B cell (primary cell): Measurements from ENCODE around the gene VWCE. TPM values are rescaled to one million over a fixed set of nuclear protein-coding genes. Genes with fewer than 3 reads are reported as not detected.

Experiments
- ATAC-seq: fragments of 200-7000 bp; cut with Tn5 transposase; one replicate; pipeline ENCODE4 v1.10.0; 2021; ENCODE audit warnings: low read depth, mild to moderate bottlenecking, moderate number of reproducible peaks, moderate library complexity
- CTCF ChIA-PET: fragments of 350-600 bp; sonication (Branson Sonifier 250); formaldehyde crosslinking; loops from one replicate; lab custom pipeline; 2021; ENCODE audit warnings: antibody characterized with exemption, inconsistent platforms; lab: Charles Lee
- POLR2A ChIA-PET: fragments of 350-600 bp; sonication (Branson Sonifier 250); formaldehyde crosslinking; loops from one replicate; lab custom pipeline; 2021; ENCODE audit warnings: antibody characterized with exemption; lab: Charles Lee
- DNase-seq: peaks from one replicate; pipeline ENCODE4 v3.0.0; 2013
- H2AFZ ChIP-seq: 2 replicates; pipeline ENCODE4 v1.6.1; 2012; ENCODE audit warnings: mild to moderate bottlenecking, low read depth, low read length; ENCODE audit not compliant: insufficient read depth, poor library complexity, severe bottlenecking
- H3K27ac ChIP-seq, 2 donors: 1 replicate in 1 of 2; 2 replicates in 1 of 2; pipeline ENCODE4 v1.5.1; 2012 to 2013; ENCODE audit warnings: low read length in 2 of 2, mild to moderate bottlenecking in 2 of 2, moderate library complexity in 1 of 2
- H3K27me3 ChIP-seq, 4 experiments: fragments of 200-600 bp in 1 of 4; sonication (generic) in 1 of 4; replicated peaks in 1 of 4; 1 replicate in 2 of 4; 2 replicates in 2 of 4; pipeline versions ENCODE4 v1.6.1 to v1.7.0; 2013 to 2016; ENCODE audit warnings: low read length in 3 of 4, mild to moderate bottlenecking in 2 of 4, mixed read lengths in 1 of 4, moderate library complexity in 1 of 4; ENCODE audit not compliant: insufficient read depth in 4 of 4, control insufficient read depth in 3 of 4; ENCODE audit errors: control extremely low read depth in 1 of 4
- H3K36me3 ChIP-seq, 2 experiments: replicated peaks in 1 of 2; 1 replicate in 1 of 2; 2 replicates in 1 of 2; pipeline versions ENCODE4 v1.6.1 to v1.7.1; 2013; ENCODE audit warnings: low read length in 1 of 2; ENCODE audit not compliant: insufficient read depth in 2 of 2, control insufficient read depth in 1 of 2; ENCODE audit errors: control extremely low read depth in 1 of 2, extremely low read depth in 1 of 2
- H3K4me1 ChIP-seq, 2 donors: fragments of 200-600 bp in 1 of 2; sonication (generic) in 1 of 2; 1 replicate in 1 of 2; 2 replicates in 1 of 2; pipeline versions ENCODE4 v1.5.1 to v1.6.1; 2013 to 2017; ENCODE audit warnings: low read length in 2 of 2; ENCODE audit not compliant: control insufficient read depth in 2 of 2, insufficient read depth in 2 of 2
- H3K4me2 ChIP-seq: replicated peaks from 2 replicates; pipeline ENCODE3; 2012; ENCODE audit warnings: mild to moderate bottlenecking, low read depth, low read length; ENCODE audit not compliant: poor library complexity, severe bottlenecking
- H3K4me3 ChIP-seq, 5 experiments: fragments of 200-600 bp in 1 of 5; sonication (generic) in 1 of 5; 1 replicate in 3 of 5; 2 replicates in 2 of 5; pipeline versions ENCODE4 v1.5.1 to v1.7.0; 2011 to 2016; ENCODE audit warnings: low read length in 4 of 5, mild to moderate bottlenecking in 4 of 5, low read depth in 2 of 5, control low read depth in 1 of 5, moderate library complexity in 1 of 5; ENCODE audit not compliant: insufficient read depth in 1 of 5; ENCODE audit errors: control extremely low read depth in 1 of 5, extremely low read depth in 1 of 5
- H3K79me2 ChIP-seq: fragments of 200-600 bp; sonication (generic); one replicate; pipeline ENCODE4 v1.6.0; 2016; ENCODE audit warnings: low read length; ENCODE audit not compliant: control insufficient read depth, insufficient read depth
- H3K9ac ChIP-seq: fragments of 200-600 bp; sonication (generic); 2 replicates; pipeline ENCODE4 v1.6.1; 2017; ENCODE audit warnings: mild to moderate bottlenecking, low read length, moderate library complexity
- H3K9me3 ChIP-seq, 3 donors: one replicate each; pipeline versions ENCODE4 v1.6.1 to v1.7.1; 2013; ENCODE audit warnings: low read length in 2 of 3; ENCODE audit not compliant: control insufficient read depth in 2 of 3, insufficient read depth in 1 of 3; ENCODE audit errors: control extremely low read depth in 1 of 3
- H4K20me1 ChIP-seq: 2 replicates; pipeline ENCODE4 v1.6.0; 2012; ENCODE audit warnings: mild to moderate bottlenecking, low read length; ENCODE audit not compliant: insufficient read depth, control insufficient read depth, poor library complexity, severe bottlenecking
- H3K27ac Mint-ChIP-seq: one replicate; pipeline ENCODE4 v1.8.0; 2021; ENCODE audit warnings: mixed read lengths
- H3K27me3 Mint-ChIP-seq: one replicate; pipeline ENCODE4 v1.8.0; 2021; ENCODE audit warnings: mixed read lengths
- H3K4me1 Mint-ChIP-seq: one replicate; pipeline ENCODE4 v1.8.0; 2021; ENCODE audit warnings: mixed read lengths
- H3K4me3 Mint-ChIP-seq: one replicate; pipeline ENCODE4 v1.8.0; 2021; ENCODE audit warnings: mixed read lengths
- H3K9me3 Mint-ChIP-seq: one replicate; pipeline ENCODE4 v1.8.0; 2022; ENCODE audit warnings: mixed read lengths; ENCODE audit not compliant: insufficient read depth
- CTCF ChIP-seq: fragments of 200-600 bp; IDR thresholded peaks from one replicate; pipeline ENCODE4 v1.8.0; 2022; ENCODE audit warnings: antibody characterized with exemption, mild to moderate bottlenecking
- EZH2 ChIP-seq: IDR thresholded peaks from 2 replicates; pipeline ENCODE4 v1.6.1; 2012; ENCODE audit warnings: borderline replicate concordance, low read depth, mild to moderate bottlenecking, moderate library complexity, low read length; ENCODE audit not compliant: insufficient read depth, poor library complexity, severe bottlenecking
- WGBS: methylation state at CpG from one replicate; pipeline ENCODE4 v1.1.5; 2013; ENCODE audit warnings: missing lambda C conversion rate; ENCODE audit not compliant: insufficient coverage; 5-methylcytosine and 5-hydroxymethylcytosine counted together
- intact Hi-C: fragments of 100-400 bp; cut with micrococcal nuclease; formaldehyde crosslinking; loops from one replicate; pipeline ENCODE4 v1.10.0; 2022
- polyA plus RNA-seq: library from polyadenylated mRNA; depleted of rRNA; stranded (reverse); fragments of >200 nt; gene quantifications from 2 replicates; pipeline ENCODE4 v1.2.3, GENCODE V29; 2012
- total RNA-seq, 2 donors: library from RNA; stranded (reverse); fragments of 120-200 nt in 1 of 2; gene quantifications; 1 replicate in 1 of 2; 2 replicates in 1 of 2; pipeline versions ENCODE4 v1.2.3 to v1.2.4, GENCODE V29; 2013 to 2022

Gene VWCE
- total and polyA plus RNA-seq, 2 donors (not counting 1 experiment from before 2014, with no cell fraction given): 0.37 to 0.39 TPM

DNA sequence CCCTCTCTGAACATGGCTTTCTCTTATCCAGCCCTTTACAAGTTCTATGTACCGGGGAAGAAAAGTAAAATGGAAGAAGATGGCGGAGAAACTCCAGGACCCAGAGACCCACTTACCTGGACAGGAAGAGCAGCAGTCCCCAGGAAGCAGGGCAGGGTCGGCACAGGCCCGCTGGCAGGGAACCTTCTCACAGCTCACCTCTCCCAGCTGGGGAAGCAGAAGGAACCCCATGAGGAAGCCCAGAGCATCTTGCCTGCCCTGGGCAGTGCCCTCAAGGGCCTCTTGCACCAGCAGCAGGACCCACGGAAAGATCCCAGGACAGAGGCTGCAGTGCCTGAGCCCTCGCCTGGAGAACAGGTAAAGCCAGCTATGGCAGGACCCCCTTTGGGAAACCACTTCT, 30.7 kb downstream of the VWCE start:
- Mint-ChIP-seq H3K27me3 (no peaks in the 10 kb centered on the region), H3K27ac (no peak overlapping the region), H3K4me3 (no peak overlapping the region), H3K4me1 (no peaks in the 10 kb centered on the region), H3K9me3 (no peaks in the 10 kb centered on the region)
- POLR2A ChIA-PET: interaction anchor here (0.9 kb wide), 1 partner anchor 50 kb away, joined by 11 read pairs; no protein-coding TSS in a partner anchor
- Histone ChIP-seq H3K4me1 (no peaks in the 10 kb centered on the region), H3K79me2 (no peaks in the 10 kb centered on the region), H3K9ac (no peak overlapping the region), H3K4me2 (no peak overlapping the region), H2AFZ (no peak overlapping the region), H4K20me1 (no peaks in the 10 kb centered on the region), H3K36me3 (no peaks in the 10 kb centered on the region), H3K9me3 (no peaks in the 10 kb centered on the region), H3K27me3 (no peaks in the 10 kb centered on the region), H3K4me3 (no peak overlapping the region), H3K27ac (no peak overlapping the region)
- CTCF ChIA-PET: no interaction called here
- 95% methylated on average over 5 of the region's 6 CpGs for WGBS
- intact Hi-C loops: no loop called here
- no peak for ATAC-seq
- DNase-seq: no peak
- TF ChIP-seq EZH2: no peak
- no peak for TF ChIP-seq CTCF

- POLR2A ChIA-PET: no interaction called here
- intact Hi-C loops: loop anchor here (10.0 kb wide), 1 partner anchor 125 kb away; no protein-coding TSS in a partner anchor
- CTCF ChIA-PET: no interaction called here
Observed at GRCh38 chr11:61259363-61259762, 35.8 kb downstream of the VWCE start.

More at GRCh38 chr11:61259363-61259762, 35.8 kb downstream of the VWCE start:
- ATAC-seq: no peak
- Histone ChIP-seq H3K4me3 (no peak overlapping the region), H3K79me2 (no peaks in the 10 kb centered on the region), H3K27ac (no peak overlapping the region), H2AFZ (no peak overlapping the region), H3K4me2 (no peak overlapping the region), H3K36me3 (no peaks in the 10 kb centered on the region), H3K9ac (no peak overlapping the region), H4K20me1 (no peaks in the 10 kb centered on the region), H3K9me3 (no peaks in the 10 kb centered on the region), H3K4me1 (no peaks in the 10 kb centered on the region), H3K27me3 (no peaks in the 10 kb centered on the region)
- WGBS: 94% methylated on average over 4 of the region's 6 CpGs
- Mint-ChIP-seq H3K4me3 (no peak overlapping the region), H3K4me1 (no peaks in the 10 kb centered on the region), H3K9me3 (no peaks in the 10 kb centered on the region), H3K27me3 (no peaks in the 10 kb centered on the region), H3K27ac (no peak overlapping the region)
- TF ChIP-seq CTCF: no peak
- no peak for TF ChIP-seq EZH2
- no peak for DNase-seq
